RWPE1 (cell line): Measurements from ENCODE around the gene PA2G4.
A peak's percentile ranks its signal among the peaks of the same experiment; 100 is the strongest.

Experiments
- CTCF ChIA-PET: fragments of 350-600 bp; sonication (Branson Sonifier 250); formaldehyde crosslinking; extraction: SDS; loops from one replicate; lab custom pipeline; 2021; lab: Yijun Ruan, JAX
- POLR2A ChIA-PET: fragments of 400-600 bp; formaldehyde crosslinking; extraction: SDS; loops from one replicate; lab custom pipeline; 2020; ENCODE audit warnings: antibody characterized with exemption; ENCODE audit not compliant: low non-redundant PET; lab: Yijun Ruan, JAX
- DNase-seq: peaks from one replicate; pipeline ENCODE4 v3.0.0; 2012; ENCODE audit warnings: low spot score
- H3K27ac ChIP-seq: fragments of 450-650 bp; 2 replicates; pipeline ENCODE4 v1.5.1; 2017
- CTCF ChIP-seq: fragments of 450-650 bp; conservative IDR thresholded peaks from 2 replicates; pipeline ENCODE4 v1.5.1; 2017; ENCODE audit warnings: low read depth, mild to moderate bottlenecking

PA2G4 gene

GRCh38 chr12:56127485-56127887 is 23.1 kb downstream of the PA2G4 start:
- no peak for TF ChIP-seq CTCF
- H3K27ac ChIP-seq: peak overlapping the region; percentile 91
- ChIA-PET CTCF (interaction anchor here (0.6 to 2.7 kb wide), 3 partner anchors 18 to 61 kb away, joined by 3 to 21 read pairs (median 4); partner anchors contain the start of gene SMARCC2), POLR2A (interaction anchor here (0.8 to 1.4 kb wide), 3 partner anchors 9 to 62 kb away, joined by 3 to 6 read pairs (median 4); partner anchors contain the start of genes SMARCC2 and ZC3H10)
- DNase-seq: no peak

GRCh38 chr12:56127888-56128669 is 23.7 kb downstream of the PA2G4 start, which contains the start of gene ESYT1:
ESYT1 (plus strand) TSS chr12:56128267; CDS start chr12:56128320, 53 bp downstream.
- CTCF ChIA-PET: interaction anchor here (0.6 to 2.7 kb wide), 6 partner anchors 17 to 131 kb away, joined by 3 to 21 read pairs (median 4); partner anchors contain the start of genes MYL6B and SMARCC2
- H3K27ac ChIP-seq: peak within 1 kb of the TSS; percentile 91
- POLR2A ChIA-PET: interaction anchor here (0.6 to 1.4 kb wide), 6 partner anchors 10 to 231 kb away, joined by 3 to 8 read pairs (median 4); partner anchors contain the start of genes SMARCC2 and ZC3H10

GRCh38 chr12:56128670-56129205 is 24.4 kb downstream of the PA2G4 start:
- TF ChIP-seq CTCF: no peak
- CTCF ChIA-PET: interaction anchor here (0.8 to 1.5 kb wide), 2 partner anchors 23 to 30 kb away, joined by 4 to 6 read pairs; partner anchors contain the start of gene MYL6B
- DNase-seq: peak; percentile 33
- H3K27ac ChIP-seq: peak overlapping the region; percentile 91
- POLR2A ChIA-PET: interaction anchor here (0.6 to 1.4 kb wide), 5 partner anchors 11 to 231 kb away, joined by 3 to 8 read pairs (median 3); partner anchors contain the start of gene ZC3H10

More at GRCh38 chr12:56127888-56128669, 23.7 kb downstream of the PA2G4 start, which contains the start of gene ESYT1:
- DNase-seq: peak; percentile 99
- no peak for TF ChIP-seq CTCF

- no peak for TF ChIP-seq CTCF
- POLR2A ChIA-PET: no interaction called here
- CTCF ChIA-PET: interaction anchor here (1.5 kb wide), 1 partner anchor 22 kb away, joined by 6 read pairs; the partner anchor contains the start of gene MYL6B
- peak; percentile 54 for DNase-seq
- H3K27ac ChIP-seq: peak overlapping the region; percentile 91
These were observed 25.0 kb downstream of the PA2G4 start for GRCh38 chr12:56129206-56129941.

GRCh38 chr12:56129942-56130495 is 25.7 kb downstream of the PA2G4 start:
- no peak for DNase-seq
- TF ChIP-seq CTCF: no peak
- peak overlapping the region; percentile 91 for H3K27ac ChIP-seq
- ChIA-PET POLR2A (no interaction called here), CTCF (interaction anchor here (1.5 kb wide), 1 partner anchor 22 kb away, joined by 6 read pairs; the partner anchor contains the start of gene MYL6B)
